GM18519 (cell line): ENCODE measurements around the gene PNPLA6.
"Not testable (repeated sequence)": the region's sequence is repeated elsewhere in the genome, so short reads cannot be mapped to it uniquely, and the experiment has no call there.

Source experiments
- ATAC-seq: cut with Tn5 transposase; IDR thresholded peaks from one replicate; pipeline ENCODE4 v1.9.1; 2021; ENCODE audit warnings: mild to moderate bottlenecking, moderate library complexity; ENCODE audit not compliant: unreplicated experiment, low FRiP score

The PNPLA6 gene

GRCh38 chr19:7529610-7530490, 5.7 kb upstream of the PNPLA6 start:
- no peak for ATAC-seq

- no peak for ATAC-seq
Measured at GRCh38 chr19:7533281-7533885, 2.1 kb upstream of the PNPLA6 start.

GRCh38 chr19:7533925-7534480, 1.5 kb upstream of the PNPLA6 start:
- ATAC-seq = no peak

GRCh38 chr19:7534531-7535046, 928 bp upstream of the PNPLA6 start:
- no peak for ATAC-seq

DNA sequence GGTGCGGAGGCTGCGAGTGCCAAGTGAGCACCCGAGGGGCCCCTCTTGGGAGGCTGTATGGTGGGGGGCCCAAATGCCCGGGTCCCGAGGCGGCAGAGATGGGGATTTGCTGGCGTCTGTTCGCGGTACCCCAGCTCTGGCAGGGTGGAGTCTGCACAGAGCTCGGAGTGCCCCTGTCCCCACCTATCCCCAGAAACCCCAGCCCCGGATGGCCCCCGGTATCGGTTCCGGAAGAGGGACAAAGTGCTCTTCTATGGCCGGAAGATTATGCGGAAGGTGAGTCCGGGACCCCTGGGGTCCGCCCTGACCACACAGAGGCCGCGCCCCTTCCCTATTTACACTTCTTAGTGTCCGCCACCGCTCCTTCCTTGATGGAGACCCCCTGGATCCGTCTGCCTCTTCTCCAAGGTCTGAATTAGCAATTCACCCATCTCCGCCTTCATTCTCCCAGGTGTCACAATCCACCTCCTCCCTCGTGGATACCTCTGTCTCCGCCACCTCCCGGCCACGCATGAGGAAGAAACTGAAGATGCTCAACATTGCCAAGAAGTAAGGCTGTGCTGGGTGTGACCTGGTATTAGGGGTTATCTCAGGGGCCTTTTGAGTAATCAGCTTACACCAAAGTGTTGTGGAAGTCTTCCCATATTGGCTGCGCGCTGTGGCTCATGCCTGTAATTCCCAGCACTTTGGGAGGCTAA, 630 bp downstream of the PNPLA6 start:
- ATAC-seq = no peak

DNA sequence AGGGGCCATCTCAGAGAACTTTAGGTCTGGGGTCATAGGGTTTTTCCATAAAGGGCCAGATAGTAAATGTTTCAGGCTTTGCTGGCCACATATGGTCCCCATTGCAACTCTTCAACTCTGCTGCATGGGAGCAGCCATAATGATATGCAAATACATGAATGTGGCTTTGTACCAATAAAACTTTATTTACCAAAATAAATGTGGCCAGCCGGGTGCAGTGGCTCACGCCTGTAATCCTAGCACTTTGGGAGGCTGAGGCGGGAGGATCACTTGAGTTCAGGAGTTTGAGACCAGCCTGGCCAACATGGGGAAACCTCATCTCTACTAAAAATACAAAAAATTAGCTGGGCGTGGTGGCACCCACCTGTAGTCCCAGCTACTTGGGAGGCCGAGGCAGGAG, 3.5 kb downstream of the PNPLA6 start:
- ATAC-seq = not testable (repeated sequence)

DNA sequence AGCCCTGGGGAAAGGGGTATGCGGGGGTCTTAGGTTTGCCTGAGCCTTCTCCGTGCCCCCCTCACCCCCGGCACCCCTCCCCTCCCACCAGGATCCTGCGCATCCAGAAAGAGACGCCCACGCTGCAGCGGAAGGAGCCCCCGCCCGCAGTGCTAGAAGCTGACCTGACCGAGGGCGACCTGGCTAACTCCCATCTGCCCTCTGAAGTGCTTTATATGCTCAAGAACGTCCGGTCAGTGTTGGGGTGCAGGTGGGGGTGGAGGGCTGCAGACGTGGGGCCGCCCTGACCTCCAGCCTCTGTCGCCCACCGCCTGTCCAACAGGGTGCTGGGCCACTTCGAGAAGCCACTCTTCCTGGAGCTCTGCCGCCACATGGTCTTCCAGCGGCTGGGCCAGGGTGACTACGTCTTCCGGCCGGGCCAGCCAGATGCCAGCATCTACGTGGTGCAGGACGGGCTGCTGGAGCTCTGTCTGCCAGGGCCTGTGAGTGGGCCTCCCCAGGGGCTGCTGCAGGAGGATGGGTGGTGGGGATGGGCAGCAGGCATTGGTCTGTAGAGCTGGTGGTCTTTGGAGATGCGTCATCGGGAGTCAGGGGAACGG, 4.4 kb downstream of the PNPLA6 start:
- ATAC-seq = no peak

GRCh38 chr19:7540761-7541474, 5.4 kb downstream of the PNPLA6 start:
- no peak for ATAC-seq

- ATAC-seq = no peak
Measured at GRCh38 chr19:7541475-7541824, 5.9 kb downstream of the PNPLA6 start.

DNA sequence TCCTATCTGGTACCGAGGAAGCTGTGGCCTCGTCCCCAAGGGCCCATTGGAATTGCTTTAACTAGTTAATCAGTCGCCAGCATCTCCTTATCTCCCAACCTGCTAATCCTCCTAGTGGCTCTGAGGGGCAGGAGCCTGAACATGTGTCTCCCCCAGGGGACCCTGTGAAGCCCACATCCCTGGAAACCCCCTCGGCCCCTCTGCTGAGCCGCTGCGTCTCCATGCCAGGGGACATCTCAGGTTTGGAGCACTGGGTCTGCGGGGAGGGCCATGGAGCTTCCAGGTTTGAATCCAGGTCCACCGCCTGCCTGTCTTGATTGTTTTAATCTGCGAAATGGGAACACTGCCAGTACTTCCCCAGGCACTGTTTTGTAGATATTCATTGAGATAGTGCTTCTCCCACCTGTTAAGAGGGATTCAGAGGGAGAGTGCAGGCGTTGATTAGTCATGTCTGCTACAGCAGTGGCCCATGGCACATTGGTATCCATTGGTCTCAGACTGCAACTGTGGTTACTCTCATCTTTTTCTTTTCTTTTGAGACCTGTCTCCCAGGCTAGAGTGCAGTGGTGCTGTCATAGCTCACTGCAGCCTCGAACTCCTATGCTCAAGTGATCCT, 6.4 kb downstream of the PNPLA6 start:
- no peak for ATAC-seq

- ATAC-seq = no peak
Measured at GRCh38 chr19:7542556-7543348, 7.2 kb downstream of the PNPLA6 start.

DNA sequence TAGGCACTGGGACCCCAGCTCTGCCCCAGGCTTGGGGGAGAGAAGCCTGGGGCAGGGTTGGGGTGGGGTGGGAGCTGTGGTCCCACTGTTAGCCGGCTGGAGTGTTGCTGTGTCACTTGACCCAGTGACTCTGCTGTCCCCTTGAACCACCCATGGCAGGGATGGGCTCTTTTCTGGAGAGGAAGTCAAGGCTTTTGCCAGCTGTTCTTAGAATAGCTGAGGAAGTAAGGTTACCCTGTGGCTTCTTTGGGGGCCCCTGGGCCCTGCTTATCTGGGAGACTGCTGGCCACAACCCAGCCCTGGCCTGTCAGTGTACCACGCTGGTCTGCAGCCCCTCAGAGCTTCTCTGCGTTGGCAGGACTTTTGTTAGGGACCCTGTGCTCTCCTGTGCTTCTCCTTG, 9.1 kb downstream of the PNPLA6 start:
- no peak for ATAC-seq

DNA sequence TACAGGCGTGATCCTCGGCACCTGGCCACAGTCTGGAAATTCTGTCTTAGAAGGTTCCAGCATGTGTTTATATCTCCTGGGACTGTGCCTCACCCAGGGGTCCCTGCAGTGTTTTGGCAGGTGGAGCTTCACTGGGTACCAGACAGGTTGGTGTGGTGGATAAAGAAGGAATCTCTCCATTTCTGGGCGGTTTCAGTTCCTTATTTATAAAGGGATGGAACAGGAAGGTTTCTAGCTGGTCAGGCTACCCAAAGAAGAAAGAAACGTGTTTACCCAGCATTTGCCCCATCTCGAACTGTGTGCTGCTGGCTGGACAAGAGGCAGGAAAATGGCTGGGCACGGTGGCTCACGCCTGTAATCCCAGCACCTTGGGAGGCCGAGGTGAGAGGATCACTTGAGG, 9.8 kb downstream of the PNPLA6 start:
- ATAC-seq = no peak

GRCh38 chr19:7545904-7546303, 10.4 kb downstream of the PNPLA6 start:
- ATAC-seq = no peak

DNA sequence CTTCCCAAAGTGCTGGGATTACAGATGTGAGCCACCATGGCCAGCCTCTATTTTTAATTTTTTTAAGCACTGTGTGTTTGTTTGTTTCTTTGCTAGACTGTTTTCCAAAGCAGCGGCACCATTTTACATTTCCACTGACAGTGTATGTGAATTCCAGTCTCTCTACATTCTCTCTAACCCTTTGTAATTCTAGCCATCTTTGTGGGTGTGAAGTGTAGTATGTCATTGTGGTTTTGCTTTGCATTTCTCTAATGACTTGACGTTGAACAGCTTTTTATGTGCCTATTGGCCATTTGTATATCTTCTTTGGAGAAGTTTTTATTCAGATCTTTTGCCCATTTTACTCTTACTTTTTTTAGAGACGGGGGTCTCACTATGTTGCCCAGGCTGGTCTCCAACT, 11.6 kb downstream of the PNPLA6 start:
- ATAC-seq = no peak

GRCh38 chr19:7549429-7550148, 14.1 kb downstream of the PNPLA6 start:
- ATAC-seq = no peak

DNA sequence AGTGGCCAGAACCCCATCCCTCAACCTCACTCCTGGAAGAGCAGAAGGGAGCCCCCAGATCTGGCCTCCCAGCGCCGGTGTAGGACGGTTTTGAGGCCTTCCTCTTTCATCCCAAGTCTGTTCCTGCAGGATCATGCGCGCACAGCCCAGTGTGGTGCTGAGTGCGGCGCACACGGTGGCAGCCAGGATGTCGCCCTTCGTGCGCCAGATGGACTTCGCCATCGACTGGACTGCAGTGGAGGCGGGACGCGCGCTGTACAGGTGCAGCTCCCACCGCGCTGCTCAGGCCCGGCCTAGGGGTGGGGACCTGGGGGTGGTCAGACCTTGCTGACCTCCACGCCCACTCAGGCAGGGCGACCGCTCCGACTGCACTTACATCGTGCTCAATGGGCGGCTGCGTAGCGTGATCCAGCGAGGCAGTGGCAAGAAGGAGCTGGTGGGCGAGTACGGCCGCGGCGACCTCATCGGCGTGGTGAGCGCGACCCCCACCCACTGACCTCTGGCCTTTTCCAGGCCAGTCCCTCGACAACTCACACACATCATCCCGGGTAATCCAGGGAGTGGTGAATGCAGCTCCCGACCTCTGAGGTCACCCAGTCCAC, 14.8 kb downstream of the PNPLA6 start:
- no peak for ATAC-seq
